ENCODE data around the gene GSG1L.

GSG1L gene

GRCh38 chr16:27789595-27790241 lies 273.8 kb downstream of the GSG1L start:
- no peaks in the 10 kb centered on the region for H3K27me3 Mint-ChIP-seq
- no peak overlapping the region for H3K27ac Mint-ChIP-seq

GRCh38 chr16:27789150-27789549 lies 274.4 kb downstream of the GSG1L start:
- H3K9me3 Mint-ChIP-seq (ENCODE audit: low read depth): no peaks in the 10 kb centered on the region

More at GRCh38 chr16:27789595-27790241, 273.8 kb downstream of the GSG1L start:
- Mint-ChIP-seq H3K4me3 (no peak overlapping the region), H3K4me1 (ENCODE audit: low read depth) (no peaks in the 10 kb centered on the region), H3K36me3 (no peaks in the 10 kb centered on the region), H3K9me3 (ENCODE audit: low read depth) (no peaks in the 10 kb centered on the region)

DNA sequence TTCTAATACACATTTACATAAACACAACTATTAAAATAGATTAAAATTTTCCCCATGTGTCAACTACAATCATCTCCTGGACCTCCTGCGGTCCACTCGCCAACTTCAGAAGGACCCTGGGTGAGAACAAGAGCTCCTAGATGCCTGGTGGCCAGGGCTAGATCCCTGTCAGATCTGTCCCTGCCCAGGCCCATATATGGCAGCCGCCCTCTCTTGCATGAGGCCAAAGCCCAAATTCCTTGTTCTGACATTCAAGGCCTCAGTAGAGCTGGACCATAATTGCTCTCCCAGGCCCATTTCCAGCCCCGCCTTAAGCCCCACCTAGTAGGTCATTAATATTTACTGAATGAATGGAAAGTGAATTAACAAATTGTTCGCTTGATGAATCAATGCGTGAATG lies 275.8 kb downstream of the GSG1L start:
- no peaks in the 10 kb centered on the region for H3K27me3 Mint-ChIP-seq
- no peak overlapping the region for H3K4me3 Mint-ChIP-seq
- H3K9me3 Mint-ChIP-seq (ENCODE audit: low read depth): no peaks in the 10 kb centered on the region
- no peaks in the 10 kb centered on the region for H3K36me3 Mint-ChIP-seq
- no peak overlapping the region for H3K27ac Mint-ChIP-seq
- H3K4me1 Mint-ChIP-seq (ENCODE audit: low read depth): no peaks in the 10 kb centered on the region

More at GRCh38 chr16:27789150-27789549, 274.4 kb downstream of the GSG1L start:
- no peaks in the 10 kb centered on the region for H3K27me3 Mint-ChIP-seq
- H3K27ac Mint-ChIP-seq: no peak overlapping the region
- no peaks in the 10 kb centered on the region for H3K36me3 Mint-ChIP-seq
- no peaks in the 10 kb centered on the region for H3K4me1 Mint-ChIP-seq (ENCODE audit: low read depth)
- H3K4me3 Mint-ChIP-seq: no peak overlapping the region

DNA sequence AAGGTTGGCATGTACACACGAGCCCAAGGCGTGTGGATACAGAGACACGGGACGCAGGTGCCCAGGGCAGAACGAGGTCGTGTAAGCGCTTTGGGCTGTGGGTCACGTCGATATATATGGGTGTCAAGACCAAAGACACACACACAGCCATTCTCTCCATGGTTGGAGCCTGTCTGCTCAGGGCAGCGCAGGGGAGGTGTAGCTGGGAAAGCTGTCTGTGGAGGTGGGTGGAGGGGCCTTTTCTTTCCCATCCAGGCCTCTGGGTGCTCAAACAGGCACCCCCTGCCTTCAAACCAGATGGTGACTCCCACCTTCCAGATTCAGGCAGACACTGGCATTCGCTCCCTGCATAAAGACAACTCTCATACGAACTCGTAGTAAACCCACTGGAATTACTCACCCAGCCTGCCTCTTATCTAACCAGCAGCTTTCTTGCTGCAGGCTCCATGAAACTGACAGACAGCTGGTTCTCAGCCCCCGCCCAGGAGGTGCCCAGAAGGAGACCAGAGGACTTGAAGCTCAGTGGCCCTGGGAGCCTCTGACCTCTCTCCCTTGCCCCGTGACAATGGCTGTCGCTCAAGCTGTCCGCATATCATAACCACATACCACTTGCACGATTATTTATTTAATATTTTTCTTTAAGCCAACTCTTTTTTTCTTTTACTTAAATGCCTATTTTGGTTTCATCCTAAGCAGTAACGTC lies 276.4 kb downstream of the GSG1L start:
- H3K27me3 Mint-ChIP-seq: no peaks in the 10 kb centered on the region
- H3K9me3 Mint-ChIP-seq (ENCODE audit: low read depth): no peaks in the 10 kb centered on the region
- H3K4me3 Mint-ChIP-seq: no peak overlapping the region
- H3K27ac Mint-ChIP-seq: no peak overlapping the region
- H3K36me3 Mint-ChIP-seq: no peaks in the 10 kb centered on the region
- H3K4me1 Mint-ChIP-seq (ENCODE audit: low read depth): no peaks in the 10 kb centered on the region

DNA sequence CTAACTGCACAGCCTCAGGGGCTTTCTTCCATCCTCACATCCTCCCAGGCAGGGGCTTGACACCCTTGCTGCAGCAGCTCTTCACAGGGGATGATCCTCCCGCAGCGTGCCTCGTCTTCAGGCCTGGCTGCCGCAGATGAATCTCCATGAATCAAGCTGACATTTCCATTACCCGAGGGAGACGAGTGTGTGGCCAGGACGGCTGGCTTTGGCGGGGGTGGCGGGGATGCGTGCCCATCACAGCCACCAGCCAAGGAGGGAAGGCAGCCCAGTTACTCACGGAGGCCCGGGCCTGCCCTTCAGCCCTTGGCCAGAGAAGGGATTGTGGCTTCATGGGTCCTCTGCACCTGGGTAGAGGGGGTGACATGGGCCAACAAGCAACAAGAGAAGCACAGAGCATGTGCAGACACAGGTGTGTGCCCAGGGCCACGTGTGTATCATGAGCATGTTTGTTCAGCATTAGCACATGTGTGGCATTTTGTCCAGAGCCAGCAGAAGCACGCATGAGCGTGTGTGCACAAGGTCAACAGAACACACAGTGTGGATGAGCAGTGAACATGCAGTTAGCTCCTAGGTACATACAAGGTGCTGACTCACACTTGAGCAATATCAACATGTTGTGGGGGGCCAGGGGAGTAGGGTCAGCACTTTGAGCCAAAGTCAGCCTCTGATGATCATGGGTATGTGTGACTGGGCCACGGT lies 277.1 kb downstream of the GSG1L start:
- Mint-ChIP-seq H3K27me3 (no peaks in the 10 kb centered on the region), H3K4me3 (no peak overlapping the region), H3K9me3 (ENCODE audit: low read depth) (no peaks in the 10 kb centered on the region), H3K36me3 (no peaks in the 10 kb centered on the region), H3K27ac (no peak overlapping the region), H3K4me1 (ENCODE audit: low read depth) (no peaks in the 10 kb centered on the region)

DNA sequence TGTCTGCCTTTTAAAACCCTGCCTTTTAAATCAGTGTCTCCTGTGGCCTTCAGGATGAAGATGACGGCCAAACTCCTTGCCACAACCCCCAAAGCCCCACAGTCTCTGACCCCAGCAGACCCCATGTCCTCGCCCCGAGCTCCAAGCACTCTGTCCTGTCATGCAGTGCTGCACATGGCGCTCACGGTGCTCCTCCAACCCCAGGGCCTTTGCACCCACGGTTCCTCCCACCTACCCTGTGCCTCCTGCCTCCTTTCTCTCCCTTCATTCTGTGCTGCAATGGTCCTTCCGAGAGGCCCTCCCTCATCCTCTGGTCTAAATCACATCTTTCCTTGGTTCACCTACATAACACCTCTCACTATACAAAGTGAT lies 278.2 kb downstream of the GSG1L start:
- Mint-ChIP-seq H3K27ac (no peak overlapping the region), H3K4me3 (no peak overlapping the region), H3K4me1 (ENCODE audit: low read depth) (no peaks in the 10 kb centered on the region), H3K36me3 (no peaks in the 10 kb centered on the region), H3K27me3 (no peaks in the 10 kb centered on the region), H3K9me3 (ENCODE audit: low read depth) (no peaks in the 10 kb centered on the region)

DNA sequence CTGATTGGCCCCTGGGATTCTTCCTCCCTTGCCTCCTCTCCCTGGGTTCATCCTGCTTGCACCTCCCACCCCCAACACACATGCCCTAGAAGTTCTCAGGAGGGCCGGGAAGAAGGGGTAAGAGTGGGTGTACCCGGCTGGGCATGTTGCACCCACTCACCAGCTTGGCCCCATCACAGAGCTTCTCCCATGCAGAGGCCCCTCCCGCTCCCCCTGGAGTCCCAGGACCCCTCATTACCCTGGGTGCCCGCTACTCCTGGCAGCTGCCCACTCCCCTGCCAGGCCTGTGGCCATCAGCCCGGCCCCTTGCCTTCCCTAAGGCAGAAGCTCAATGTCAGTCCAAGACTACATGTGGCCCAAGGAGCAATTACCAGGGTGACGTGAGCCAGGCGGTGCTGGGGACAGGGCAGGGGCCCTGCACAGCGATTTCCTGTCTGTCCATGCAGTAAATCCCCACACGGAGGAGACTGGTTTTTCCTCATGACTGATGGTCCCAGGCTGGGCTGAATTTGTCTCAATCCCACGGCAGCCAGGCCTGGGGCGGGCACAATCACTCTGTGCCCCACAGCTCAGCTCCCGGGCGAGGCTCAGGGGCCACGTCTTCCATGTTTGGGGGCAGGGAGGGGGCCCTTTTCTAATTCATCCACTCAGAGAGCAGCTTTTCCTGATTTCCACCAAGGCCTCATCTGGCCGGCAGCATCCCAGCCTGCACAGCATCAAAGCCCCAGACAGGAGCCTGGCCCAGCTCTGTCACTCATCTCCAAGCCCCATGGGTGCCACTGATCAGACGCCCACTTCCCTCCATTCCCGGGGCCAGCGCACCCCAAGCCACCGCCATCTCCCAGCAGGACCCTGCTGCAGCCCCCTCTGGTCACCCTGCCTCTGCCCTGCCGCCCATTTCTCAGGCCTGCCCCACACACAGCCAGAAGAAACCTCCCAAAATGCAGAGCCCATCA lies 278.9 kb downstream of the GSG1L start:
- no peaks in the 10 kb centered on the region for H3K9me3 Mint-ChIP-seq (ENCODE audit: low read depth)
- no peak overlapping the region for H3K27ac Mint-ChIP-seq
- H3K36me3 Mint-ChIP-seq: no peaks in the 10 kb centered on the region
- no peak overlapping the region for H3K4me3 Mint-ChIP-seq
- no peaks in the 10 kb centered on the region for H3K4me1 Mint-ChIP-seq (ENCODE audit: low read depth)
- H3K27me3 Mint-ChIP-seq: no peaks in the 10 kb centered on the region

- Mint-ChIP-seq H3K27me3 (no peaks in the 10 kb centered on the region), H3K4me3 (no peak overlapping the region), H3K27ac (no peak overlapping the region), H3K4me1 (ENCODE audit: low read depth) (no peaks in the 10 kb centered on the region), H3K36me3 (no peaks in the 10 kb centered on the region), H3K9me3 (ENCODE audit: low read depth) (no peaks in the 10 kb centered on the region)
These were observed 281.3 kb downstream of the GSG1L start for GRCh38 chr16:27781981-27782880.

DNA sequence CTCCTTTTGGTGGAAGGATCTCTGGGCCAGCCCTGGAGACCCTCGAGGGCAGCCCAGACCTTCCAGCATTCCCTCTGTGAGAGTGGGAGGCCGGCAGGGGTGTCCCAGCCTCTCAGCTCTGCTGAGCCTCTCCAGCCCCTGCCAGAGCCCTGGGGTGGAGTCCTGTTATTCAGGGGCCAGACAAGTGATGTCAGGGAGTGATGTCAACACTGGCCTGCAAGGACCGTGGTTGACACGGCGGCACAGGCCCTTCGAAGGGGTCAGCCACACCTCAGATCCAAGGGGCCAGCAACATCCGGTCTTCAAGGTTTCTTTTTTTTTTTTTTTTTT lies 282.4 kb downstream of the GSG1L start:
- no peaks in the 10 kb centered on the region for H3K36me3 Mint-ChIP-seq
- H3K4me1 Mint-ChIP-seq (ENCODE audit: low read depth): no peaks in the 10 kb centered on the region
- no peaks in the 10 kb centered on the region for H3K9me3 Mint-ChIP-seq (ENCODE audit: low read depth)
- H3K4me3 Mint-ChIP-seq: no peak overlapping the region
- no peak overlapping the region for H3K27ac Mint-ChIP-seq
- no peaks in the 10 kb centered on the region for H3K27me3 Mint-ChIP-seq

DNA sequence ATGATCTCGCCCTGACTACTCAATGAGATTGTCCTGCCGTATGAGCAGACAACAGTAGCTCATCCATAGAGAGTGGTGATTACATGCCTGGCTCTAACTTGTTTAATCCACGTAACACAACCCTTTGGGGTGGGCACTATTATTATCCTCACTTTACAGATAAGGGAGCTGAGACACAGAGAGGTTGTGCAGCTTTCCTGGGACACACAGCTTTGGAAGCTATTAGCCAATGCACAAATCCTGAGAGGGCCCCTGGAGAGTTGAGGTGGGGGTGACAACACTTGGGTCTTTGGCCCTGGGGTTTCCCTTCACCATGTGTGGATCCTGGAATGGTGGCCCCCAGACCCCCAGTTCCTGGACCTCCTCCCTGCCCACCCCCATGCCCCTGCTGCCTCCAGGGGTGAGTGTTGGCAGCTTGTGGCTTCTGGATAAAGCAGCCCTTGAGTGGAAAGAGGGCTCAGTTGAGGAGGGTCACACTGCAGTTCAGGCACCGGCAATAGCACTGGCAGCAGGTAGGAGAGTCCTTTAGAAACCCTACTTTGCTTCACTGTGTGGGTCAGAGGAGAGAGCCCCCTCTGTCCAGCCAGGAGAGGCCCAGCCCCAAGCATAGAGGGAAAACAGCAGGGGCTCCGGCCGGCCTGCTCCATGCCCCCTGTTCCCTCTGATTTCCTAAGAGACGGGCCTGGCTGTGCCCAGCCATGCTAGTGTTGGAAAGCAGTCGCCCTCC lies 282.9 kb downstream of the GSG1L start:
- no peak overlapping the region for H3K4me3 Mint-ChIP-seq
- H3K27me3 Mint-ChIP-seq: no peaks in the 10 kb centered on the region
- H3K27ac Mint-ChIP-seq: no peak overlapping the region
- H3K4me1 Mint-ChIP-seq (ENCODE audit: low read depth): no peaks in the 10 kb centered on the region
- H3K36me3 Mint-ChIP-seq: no peaks in the 10 kb centered on the region
- H3K9me3 Mint-ChIP-seq (ENCODE audit: low read depth): no peaks in the 10 kb centered on the region

- H3K36me3 Mint-ChIP-seq: no peaks in the 10 kb centered on the region
- no peaks in the 10 kb centered on the region for H3K27me3 Mint-ChIP-seq
- H3K4me1 Mint-ChIP-seq (ENCODE audit: low read depth): no peaks in the 10 kb centered on the region
- H3K27ac Mint-ChIP-seq: no peak overlapping the region
- no peak overlapping the region for H3K4me3 Mint-ChIP-seq
- H3K9me3 Mint-ChIP-seq (ENCODE audit: low read depth): no peaks in the 10 kb centered on the region
These were observed 283.8 kb downstream of the GSG1L start for GRCh38 chr16:27779641-27780164.

DNA sequence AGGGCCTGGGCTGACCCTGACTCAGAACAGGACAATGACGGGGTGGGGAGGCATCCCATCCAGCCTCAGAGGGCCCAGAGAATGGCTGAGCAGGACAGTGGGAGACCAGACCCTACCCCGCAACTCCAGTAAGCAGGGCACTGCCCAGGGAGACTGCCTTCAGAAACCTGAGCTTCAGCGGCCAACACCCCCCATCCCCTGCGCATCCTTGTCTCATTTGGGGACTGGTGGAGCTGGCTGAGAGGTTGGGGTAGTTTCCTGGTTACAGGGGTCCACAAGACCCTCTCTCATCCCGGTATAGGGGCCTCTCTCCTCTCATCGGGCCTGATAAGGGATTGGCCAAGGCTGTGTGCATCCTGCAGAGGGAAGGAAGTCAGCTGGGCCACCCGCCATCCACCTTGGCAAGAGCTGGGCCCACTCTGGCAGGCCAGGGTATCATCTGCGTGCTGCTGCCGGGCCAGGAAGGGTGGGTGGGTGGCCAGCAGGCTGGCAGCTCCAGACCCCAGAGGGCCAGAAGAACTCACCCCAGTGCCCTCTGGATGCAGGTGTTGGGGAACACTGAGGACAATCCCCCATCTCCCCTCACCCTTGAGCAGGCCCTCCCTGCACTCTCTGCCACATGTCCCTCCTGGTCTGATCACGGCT lies 284.5 kb downstream of the GSG1L start:
- Mint-ChIP-seq H3K27me3 (no peaks in the 10 kb centered on the region), H3K9me3 (ENCODE audit: low read depth) (no peaks in the 10 kb centered on the region), H3K4me1 (ENCODE audit: low read depth) (no peaks in the 10 kb centered on the region), H3K4me3 (no peak overlapping the region), H3K27ac (no peak overlapping the region), H3K36me3 (no peaks in the 10 kb centered on the region)
